ENCODE results near the gene DYRK1B.
"Not testable (repeated sequence)": the region's sequence is repeated elsewhere in the genome, so short reads cannot be mapped to it uniquely, and the experiment has no call there.

Gene DYRK1B

DNA sequence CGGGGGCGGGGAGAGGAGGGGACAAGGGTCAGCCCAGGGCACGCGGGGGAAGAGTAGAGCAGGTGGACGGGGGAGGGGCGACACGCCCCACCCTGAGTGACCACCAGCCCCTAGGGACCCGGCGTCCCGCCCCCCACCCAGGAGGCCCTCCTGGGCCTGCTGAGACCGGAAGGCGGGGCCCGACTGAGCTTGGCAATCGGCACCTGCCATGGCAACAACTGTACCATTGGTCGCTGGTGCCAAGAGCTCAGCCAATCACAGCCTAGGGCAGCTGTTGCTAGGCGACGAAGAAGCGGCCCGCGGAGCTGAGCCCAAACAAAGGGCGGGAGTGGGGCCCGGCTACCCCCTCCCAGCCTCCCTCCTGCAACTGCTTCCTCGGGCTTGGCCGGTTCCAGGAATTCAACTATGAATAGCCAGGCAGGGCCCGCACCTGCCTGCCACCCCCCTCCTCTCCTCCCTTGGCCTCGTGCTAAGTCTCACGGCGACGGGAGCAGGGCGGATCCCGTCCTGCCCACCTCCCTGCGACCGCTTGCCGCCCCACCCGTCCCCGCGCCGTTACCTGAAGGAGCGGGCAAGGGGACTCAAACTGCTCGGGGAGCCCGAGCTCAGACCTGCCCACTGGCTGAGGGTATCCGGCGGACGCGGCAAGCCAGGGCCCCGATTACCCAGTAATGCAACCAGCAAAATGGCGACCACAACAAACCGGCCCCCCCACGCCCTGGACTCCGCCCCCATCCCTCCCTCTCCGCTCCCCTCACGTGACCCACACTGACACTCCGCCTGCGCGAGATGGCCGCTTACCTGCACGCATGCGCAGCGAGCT lies at the start of gene DYRK1B:
Gene DYRK1B, minus strand, starts transcription at position 699 of the 823 bp plus-strand sequence. CDS start 2,295 bp downstream, outside the sequence.
- TF ChIP-seq POLR2A (IDR thresholded peaks at IDR 0.05; ENCODE audit: low read depth, low read length), result peak; percentile 37; the same call in 1 of the 2 replicates
- DNase-seq (ENCODE audit: insufficient read length, low spot score) (peak; percentile 99), FAIRE-seq (no peak)

DNA sequence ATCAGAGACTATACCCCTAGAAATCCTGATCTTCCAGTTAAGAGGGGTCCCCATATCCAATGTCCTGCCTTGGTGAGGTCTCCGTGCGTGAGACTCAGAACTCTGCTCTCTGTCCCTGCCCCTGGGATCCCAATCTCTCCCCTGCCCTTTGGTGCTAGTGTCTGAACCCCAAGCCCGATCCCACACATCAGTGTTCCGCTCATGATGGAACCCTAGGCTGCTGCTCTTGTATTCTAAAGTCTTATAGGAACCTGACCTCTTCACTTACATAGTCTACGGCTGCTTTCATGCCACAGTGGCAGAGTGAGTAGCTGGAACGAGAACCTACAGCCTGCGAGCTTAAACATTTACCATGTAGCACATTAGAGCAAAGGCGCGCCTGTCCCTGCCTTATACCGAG lies 48.7 kb upstream of the DYRK1B start:
- FAIRE-seq; DNase-seq (ENCODE audit: insufficient read length, low spot score): not testable (repeated sequence)

DNA sequence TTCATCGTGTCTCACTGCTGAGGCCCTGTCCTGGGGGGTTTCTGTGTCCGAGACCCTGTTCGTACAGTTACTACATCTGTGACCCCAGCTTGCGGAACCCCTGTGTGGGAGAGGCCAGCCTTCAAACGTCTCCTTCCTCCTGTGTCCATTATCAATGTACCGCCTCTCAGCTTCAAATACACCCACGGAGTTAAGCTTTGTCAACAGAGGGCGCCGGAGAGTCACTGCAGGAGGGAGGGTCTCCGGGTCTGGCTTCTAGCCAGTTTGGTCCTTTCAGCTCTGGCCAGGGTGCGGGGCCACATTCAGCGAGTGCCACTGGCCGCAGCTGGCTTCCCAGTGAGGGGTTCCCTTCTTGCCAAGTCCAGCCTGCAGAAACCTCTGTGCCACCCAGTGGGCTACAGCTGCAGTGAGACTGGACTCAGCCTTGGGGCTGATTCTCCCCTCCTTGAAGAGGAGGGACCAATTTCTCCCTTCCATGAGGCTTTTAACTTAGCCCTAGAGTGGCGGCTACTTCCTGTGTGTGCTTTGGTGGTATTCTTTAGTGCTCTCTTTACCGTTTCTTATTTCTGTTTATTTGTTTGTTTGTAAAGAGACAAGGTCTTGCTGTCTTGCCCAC lies 47.6 kb upstream of the DYRK1B start:
- not testable (repeated sequence) for FAIRE-seq; DNase-seq (ENCODE audit: insufficient read length, low spot score)

- not testable (repeated sequence) for DNase-seq (ENCODE audit: insufficient read length, low spot score); FAIRE-seq
Observed at GRCh38 chr19:39880241-39880640, 46.3 kb upstream of the DYRK1B start.

GRCh38 chr19:39879796-39880195 lies 45.8 kb upstream of the DYRK1B start:
- DNase-seq (ENCODE audit: insufficient read length, low spot score); FAIRE-seq: not testable (repeated sequence)

DNA sequence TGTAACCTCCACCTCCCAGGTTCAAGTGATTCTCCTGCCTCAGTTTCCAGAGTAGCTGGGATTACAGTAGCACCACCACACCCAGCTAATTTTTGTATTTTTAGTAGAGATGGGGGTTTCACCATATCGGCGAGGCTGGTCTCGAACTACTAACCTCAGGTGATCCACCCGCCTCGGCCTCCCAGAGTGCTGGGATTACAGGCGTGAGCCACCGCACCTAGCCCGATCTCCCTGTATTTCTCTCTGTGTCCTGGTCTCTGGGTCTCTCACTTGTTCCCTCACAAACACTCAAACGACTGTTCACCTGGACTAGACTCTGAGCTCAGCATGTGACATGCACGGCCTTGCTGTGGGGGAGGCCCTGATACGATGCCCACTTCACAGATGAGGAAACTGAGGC lies 44.9 kb upstream of the DYRK1B start:
- DNase-seq (ENCODE audit: insufficient read length, low spot score); FAIRE-seq: not testable (repeated sequence)

GRCh38 chr19:39878398-39878797 lies 44.4 kb upstream of the DYRK1B start:
- DNase-seq (ENCODE audit: insufficient read length, low spot score) (no peak), FAIRE-seq (no peak)
- no peak for TF ChIP-seq POLR2A (IDR thresholded peaks at IDR 0.05; ENCODE audit: low read depth, low read length)

DNA sequence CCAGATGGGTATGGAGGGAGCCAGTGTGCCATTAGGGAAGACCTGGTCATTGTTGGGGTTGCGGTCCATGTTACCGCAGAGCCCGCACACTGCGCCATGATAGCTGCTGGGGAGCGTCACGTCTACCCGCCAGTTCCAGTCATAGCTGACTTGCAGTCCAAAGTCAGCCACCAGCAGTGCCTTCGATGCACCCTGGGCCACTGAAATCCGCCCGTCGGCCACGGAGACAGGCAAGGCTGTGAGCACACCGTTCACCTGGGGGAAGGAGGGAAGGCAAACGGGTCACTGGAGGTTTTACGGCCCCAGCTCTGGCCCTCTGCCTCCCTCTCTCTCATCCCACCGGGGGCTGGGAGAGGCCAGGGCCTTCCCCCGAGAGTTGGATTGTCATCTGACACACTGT lies 44.0 kb upstream of the DYRK1B start:
- not testable (repeated sequence) for DNase-seq (ENCODE audit: insufficient read length, low spot score); FAIRE-seq

DNA sequence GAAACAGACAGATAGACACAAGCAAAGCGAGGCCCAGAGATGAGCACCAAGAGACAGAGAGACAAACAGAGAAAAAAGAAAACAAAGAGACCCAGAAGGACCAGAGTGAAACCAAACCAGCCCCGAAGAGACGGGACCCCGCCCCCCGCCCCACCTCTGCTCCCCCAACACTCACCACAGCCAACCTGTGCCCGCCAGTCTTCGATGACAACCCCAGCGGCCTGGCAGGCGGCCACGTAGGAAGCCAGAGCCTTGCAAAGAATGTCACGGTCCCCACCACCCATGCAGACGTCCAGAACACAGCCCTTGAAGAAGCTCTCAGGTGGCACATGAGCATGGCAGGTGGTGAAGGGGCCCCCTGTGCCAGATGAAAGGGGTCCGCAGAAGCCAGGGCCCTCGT lies 43.5 kb upstream of the DYRK1B start:
- not testable (repeated sequence) for FAIRE-seq

DNA sequence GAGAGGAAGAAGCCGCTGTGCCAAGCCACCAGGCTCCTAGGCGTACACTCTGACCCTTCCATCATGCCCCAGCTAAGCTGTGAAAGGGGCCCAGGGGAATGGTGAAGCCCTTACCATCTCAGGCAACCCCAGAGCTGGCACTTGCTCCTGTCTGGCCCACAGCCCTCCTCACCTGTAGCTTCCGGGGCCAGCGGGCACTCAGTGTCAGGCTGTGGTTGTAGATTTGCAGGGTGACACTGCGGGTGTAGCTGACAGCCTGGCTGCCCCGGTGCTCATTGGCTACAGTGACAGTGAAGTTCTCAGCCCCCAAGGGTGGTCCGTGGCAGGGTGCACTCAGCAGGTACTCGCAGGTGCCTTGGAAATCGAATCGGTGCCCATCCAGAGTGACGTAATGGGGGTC lies 42.5 kb upstream of the DYRK1B start:
- FAIRE-seq; DNase-seq (ENCODE audit: insufficient read length, low spot score): not testable (repeated sequence)

More for the DNA sequence above, 43.5 kb upstream of the DYRK1B start:
- DNase-seq (ENCODE audit: insufficient read length, low spot score), result not testable (repeated sequence)

GRCh38 chr19:39875401-39875864 lies 41.5 kb upstream of the DYRK1B start:
- DNase-seq (ENCODE audit: insufficient read length, low spot score); FAIRE-seq: not testable (repeated sequence)

- TF ChIP-seq POLR2A (IDR thresholded peaks at IDR 0.05; ENCODE audit: low read depth, low read length), result no peak
- DNase-seq (ENCODE audit: insufficient read length, low spot score), result no peak
- no peak for FAIRE-seq
Observed at GRCh38 chr19:39874404-39874803, 40.4 kb upstream of the DYRK1B start.

GRCh38 chr19:39873385-39873784 lies 39.4 kb upstream of the DYRK1B start:
- DNase-seq (ENCODE audit: insufficient read length, low spot score), result no peak
- no peak for FAIRE-seq
- no peak for TF ChIP-seq POLR2A (IDR thresholded peaks at IDR 0.05; ENCODE audit: low read depth, low read length)

DNA sequence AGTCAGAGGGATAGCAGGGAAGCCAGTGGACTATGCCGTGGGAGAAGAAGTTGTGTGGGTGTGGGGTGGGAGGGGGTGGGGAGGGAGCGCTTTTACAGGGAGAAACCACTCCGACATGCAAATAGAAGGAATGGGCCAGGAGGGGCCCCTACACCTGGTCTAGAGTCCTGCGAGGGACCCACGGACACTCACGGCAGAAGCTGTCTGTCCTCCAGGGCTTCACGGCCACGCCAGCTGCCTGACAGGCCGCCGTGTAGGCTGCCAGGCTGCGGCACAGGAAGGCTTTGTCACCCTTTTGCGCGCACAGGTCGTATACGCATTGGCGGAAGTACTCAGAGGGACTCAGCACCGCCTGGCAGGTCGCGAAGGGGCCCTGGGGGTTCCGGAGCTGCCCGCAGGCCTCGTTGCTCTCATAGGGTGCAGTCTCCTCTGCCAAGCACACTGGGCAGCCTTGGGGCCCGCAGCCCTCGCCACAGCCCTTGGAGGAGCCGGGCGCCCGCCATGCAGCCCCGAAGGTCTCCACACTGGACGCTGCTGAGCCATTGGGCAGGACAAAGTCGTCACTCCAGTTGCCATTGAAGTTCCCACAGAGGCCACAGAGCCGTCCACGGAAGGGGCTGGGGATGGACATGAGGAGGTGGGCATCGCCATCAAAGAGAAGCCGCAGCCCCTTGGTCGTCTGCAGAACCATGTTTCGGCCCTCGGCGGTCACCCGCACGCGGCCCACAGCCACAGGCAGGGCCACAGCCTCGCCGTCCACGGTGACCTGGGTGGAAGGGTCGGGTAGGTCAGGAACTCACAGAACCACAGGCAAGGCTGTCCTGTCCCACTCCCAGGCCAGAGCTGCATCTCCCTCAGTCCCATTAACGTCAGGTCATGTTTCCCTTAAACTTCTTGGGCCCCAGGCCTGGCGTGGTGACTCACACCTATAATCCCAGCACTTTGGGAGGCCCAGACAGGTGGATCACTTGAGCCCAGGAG lies 38.2 kb upstream of the DYRK1B start:
- no peak for DNase-seq (ENCODE audit: insufficient read length, low spot score)
- FAIRE-seq, result no peak
- no peak for TF ChIP-seq POLR2A (IDR thresholded peaks at IDR 0.05; ENCODE audit: low read depth, low read length)
